GM19099 (cell line): ENCODE results near the gene C2orf72.

Source experiments
- POLR2A ChIP-seq: IDR thresholded peaks from 3 replicates; pipeline ENCODE4 v1.6.1; 2011; ENCODE audit warnings: low read depth; ENCODE audit not compliant: insufficient read length; ENCODE audit errors: extremely low read depth

C2orf72 gene

DNA sequence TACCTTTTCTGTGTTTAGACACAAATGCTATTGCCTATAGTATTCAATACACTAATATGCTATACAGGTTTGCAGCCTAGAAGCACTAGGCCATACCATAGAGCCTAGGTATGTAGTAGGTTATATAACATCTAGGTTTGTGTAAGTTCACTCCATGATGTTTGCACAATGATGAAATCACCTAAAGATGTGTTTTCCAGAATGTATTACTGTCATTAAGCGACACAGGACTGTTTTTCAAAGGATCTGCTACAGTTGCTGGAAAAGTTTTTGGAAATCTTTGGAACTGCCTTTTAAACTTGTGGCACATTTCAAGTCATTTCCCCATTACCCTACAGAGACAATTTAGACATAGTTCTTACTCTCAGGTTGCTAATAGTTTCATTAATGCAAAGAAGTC, 28.6 kb downstream of the C2orf72 start:
- TF ChIP-seq POLR2A, result no peak

DNA sequence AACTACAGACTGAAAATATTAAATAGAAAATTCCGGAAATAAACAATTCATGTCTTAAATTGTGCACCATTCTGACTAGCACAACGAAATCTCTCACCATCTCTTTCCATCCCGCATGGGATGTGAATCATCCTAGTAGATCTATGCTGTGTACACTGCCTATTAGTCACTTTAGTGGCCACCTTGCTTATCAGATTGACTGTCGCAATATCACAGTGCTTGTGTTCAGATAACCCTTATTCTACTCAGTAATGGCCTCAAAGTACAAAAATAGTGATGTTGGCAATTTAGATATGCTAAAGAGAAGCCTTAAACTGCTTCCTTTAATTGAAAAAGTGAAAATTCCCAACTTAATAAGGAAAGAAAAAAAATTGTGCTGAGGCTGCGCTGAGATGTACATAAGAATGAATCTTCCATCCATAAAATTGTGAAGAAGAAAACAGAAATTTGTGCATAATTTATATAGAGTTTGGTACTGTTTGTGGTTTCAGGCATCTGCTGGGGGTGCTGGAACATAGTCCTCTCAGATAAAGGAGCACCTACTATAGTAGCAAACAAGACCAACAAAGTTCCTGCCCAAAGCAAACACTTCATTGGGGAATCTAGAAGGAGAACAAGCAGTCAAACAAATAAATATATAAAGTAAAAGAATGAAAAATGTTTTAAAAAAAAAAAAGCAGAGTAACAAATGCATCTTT, 31.4 kb downstream of the C2orf72 start:
- no peak for TF ChIP-seq POLR2A

DNA sequence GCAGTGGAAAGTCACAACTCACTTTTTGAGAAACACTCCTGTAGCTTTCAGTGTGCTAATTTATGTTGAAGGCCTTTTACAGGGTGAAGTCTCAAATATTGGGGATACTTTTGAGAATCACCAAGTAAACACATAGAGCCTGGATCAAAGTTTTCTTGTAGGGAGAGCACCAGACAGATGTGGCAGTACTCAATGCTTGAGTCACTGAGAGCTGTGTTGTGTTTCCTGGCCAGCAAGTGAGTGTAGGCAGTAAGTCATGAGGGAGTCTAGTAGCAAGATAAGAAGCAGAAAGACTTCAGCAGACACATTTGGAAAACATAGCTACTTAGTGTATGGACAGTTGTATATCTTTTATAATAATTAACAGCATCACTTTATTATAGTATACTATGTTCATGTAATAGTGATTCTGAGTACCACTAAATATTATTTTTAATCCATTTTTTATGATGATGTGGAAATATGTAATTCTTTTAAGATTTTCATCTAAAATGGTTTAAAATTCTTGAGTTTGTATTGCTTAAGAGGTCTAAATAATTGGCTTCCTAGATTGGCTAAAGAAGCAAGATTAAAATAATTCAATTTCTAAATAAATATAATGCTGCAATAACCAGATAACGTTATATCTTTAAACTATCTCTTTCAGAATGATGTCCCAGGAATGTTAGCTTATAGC, 32.2 kb downstream of the C2orf72 start:
- TF ChIP-seq POLR2A, result no peak

DNA sequence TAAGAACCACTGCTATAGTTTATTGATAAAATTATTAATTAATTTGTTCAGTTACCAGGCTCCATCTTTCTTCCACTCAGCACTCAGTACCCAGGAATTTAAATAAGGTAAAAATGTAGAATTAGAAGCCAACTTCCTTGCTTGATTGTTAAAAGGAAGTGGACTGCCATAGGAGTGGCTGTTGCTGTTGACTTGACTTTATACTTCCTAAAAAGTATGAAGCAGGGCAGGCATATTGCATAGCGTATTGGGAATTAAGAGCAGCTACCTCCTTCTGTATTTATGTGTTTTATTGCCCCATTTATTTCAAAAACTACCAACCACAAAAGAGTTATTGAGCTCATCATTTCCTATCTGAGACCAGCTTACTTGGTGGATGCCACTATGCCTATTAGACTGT, 47.2 kb downstream of the C2orf72 start:
- no peak for TF ChIP-seq POLR2A

DNA sequence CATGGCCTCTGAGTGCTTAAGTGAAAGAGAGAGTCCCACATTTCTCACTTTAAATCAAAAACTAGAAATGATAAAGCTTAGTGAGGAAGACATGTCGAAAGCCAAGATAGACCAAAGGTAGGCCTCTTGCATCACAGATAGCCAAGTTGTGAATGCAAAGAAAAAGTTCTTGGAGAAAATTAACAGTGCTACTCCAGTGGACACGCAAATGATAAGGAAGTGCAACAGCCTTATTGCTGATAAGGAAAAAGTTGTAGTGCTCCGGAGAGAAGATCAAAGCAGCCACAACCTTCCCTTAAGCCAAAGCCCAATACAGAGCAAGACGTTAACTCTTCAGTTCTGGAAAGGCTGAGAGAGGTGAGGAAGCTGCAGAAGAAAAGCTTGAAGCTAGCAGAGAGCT, 51.4 kb downstream of the C2orf72 start:
- TF ChIP-seq POLR2A, result no peak

DNA sequence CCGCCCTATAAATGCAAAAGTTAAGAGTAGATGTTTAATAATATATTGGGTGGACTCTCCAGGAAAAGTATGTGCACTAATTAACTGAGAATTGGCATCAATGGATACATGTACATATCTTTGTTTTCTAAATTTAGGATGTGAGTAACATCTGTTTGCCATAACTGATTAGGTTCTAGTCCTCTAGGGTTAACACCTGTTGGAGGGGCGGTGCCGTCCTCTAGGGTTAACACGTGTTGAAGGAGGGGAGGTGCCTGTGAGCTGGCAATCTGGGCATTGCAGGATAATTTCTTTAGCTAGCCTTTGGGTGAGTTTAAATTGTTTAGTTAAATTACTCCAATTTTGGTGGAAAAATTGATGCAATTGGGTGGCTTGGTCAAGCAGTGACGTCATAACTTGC, 56.6 kb downstream of the C2orf72 start:
- TF ChIP-seq POLR2A, result no peak

DNA sequence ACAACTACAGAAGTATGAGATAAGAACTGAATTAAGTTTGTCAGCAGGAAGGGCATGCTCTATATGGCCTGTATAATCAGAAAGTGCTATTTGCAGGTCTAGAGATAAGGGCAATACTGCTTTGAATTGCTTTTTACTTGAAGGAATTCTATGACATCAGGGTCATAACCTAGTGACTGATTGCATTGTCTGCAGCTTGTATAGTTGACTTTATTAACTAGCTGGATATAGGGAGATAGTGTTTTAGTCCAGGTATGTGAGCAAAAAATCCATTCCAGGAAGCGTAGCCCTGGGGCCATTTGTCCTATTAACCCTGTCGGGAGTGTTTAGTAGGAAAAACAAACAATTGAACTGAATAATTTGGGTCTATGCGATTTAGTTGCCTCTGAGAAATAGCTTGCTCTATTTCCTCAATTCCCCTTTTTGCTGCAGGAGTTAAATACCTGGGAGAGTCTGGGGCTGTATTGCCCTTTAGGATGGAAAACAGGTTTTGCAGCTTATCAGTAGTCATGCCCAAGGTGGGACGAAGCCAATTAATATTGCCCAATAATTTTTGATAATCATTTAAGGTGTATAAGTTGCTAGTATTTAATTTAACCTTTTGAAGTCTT, 57.5 kb downstream of the C2orf72 start:
- TF ChIP-seq POLR2A, result no peak
